ENCODE results near the gene FGF12.

Gene FGF12

GRCh38 chr3:192417559-192418055 is 309.7 kb downstream of the FGF12 start:
- H3K14ac ChIP-seq (ENCODE audit: low read length in 2 of 2), result no peak overlapping the region
- no peak overlapping the region for H3K4me3 ChIP-seq (ENCODE audit: insufficient read depth in 1 of 2, low read depth in 1 of 2, low read length in 2 of 2)
- no peak overlapping the region for H3K9ac ChIP-seq (ENCODE audit: low read length)
- H2BK12ac ChIP-seq (ENCODE audit: low read length in 2 of 2), result no peak overlapping the region
- H2AFZ ChIP-seq (ENCODE audit: low read depth, low read length), result no peak overlapping the region
- no peak overlapping the region for H3K27ac ChIP-seq (ENCODE audit: low read length, poor library complexity, severe bottlenecking)
- no peak overlapping the region for H2BK120ac ChIP-seq (ENCODE audit: low read depth, low read length)
- H3K18ac ChIP-seq (ENCODE audit: low read depth in 1 of 2, low read length in 2 of 2), result no peak overlapping the region
- H3K4me1 ChIP-seq (ENCODE audit: control insufficient read depth, insufficient read depth, low read depth, low read length), result no peaks in the 10 kb centered on the region
- H4K91ac ChIP-seq (ENCODE audit: low read length), result no peak overlapping the region
- no peak for DNase-seq
- no peak overlapping the region for H2BK15ac ChIP-seq (ENCODE audit: low read depth, poor library complexity, severe bottlenecking)
- H3K23ac ChIP-seq (ENCODE audit: low read length in 2 of 2), result no peak overlapping the region
- H2AK5ac ChIP-seq (ENCODE audit: low read length, severe bottlenecking), result no peak overlapping the region
- no peaks in the 10 kb centered on the region for H3K36me3 ChIP-seq (ENCODE audit: control insufficient read depth in 1 of 2, insufficient read depth in 2 of 2, low read depth in 1 of 2, low read length in 2 of 2)
- no peak overlapping the region for H2BK5ac ChIP-seq (ENCODE audit: low read depth, low read length, poor library complexity, severe bottlenecking)
- H3K27me3 ChIP-seq (ENCODE audit: control insufficient read depth in 1 of 2, insufficient read depth in 1 of 2, low read length in 2 of 2), result no peaks in the 10 kb centered on the region
- no peak overlapping the region for H3K4me2 ChIP-seq (ENCODE audit: low read length, poor library complexity, severe bottlenecking)
- no peak overlapping the region for H3K4ac ChIP-seq (ENCODE audit: low read depth in 1 of 2, low read length in 2 of 2)
- H4K8ac ChIP-seq (ENCODE audit: low read length), result no peak overlapping the region
- H3K79me1 ChIP-seq (replicated peaks; ENCODE audit: low read length, poor library complexity, severe bottlenecking), result no peaks in the 10 kb centered on the region
- no peaks in the 10 kb centered on the region for H3K9me3 ChIP-seq (ENCODE audit: control insufficient read depth, low read length)

GRCh38 chr3:192417017-192417416 is 310.3 kb downstream of the FGF12 start:
- no peaks in the 10 kb centered on the region for H3K36me3 ChIP-seq (ENCODE audit: control insufficient read depth in 1 of 2, insufficient read depth in 2 of 2, low read depth in 1 of 2, low read length in 2 of 2)
- H3K9me3 ChIP-seq (ENCODE audit: control insufficient read depth, low read length), result no peaks in the 10 kb centered on the region
- H2AK5ac ChIP-seq (ENCODE audit: low read length, severe bottlenecking), result no peak overlapping the region
- no peak overlapping the region for H3K18ac ChIP-seq (ENCODE audit: low read depth in 1 of 2, low read length in 2 of 2)
- H3K27ac ChIP-seq (ENCODE audit: low read length, poor library complexity, severe bottlenecking), result no peak overlapping the region
- H2AFZ ChIP-seq (ENCODE audit: low read depth, low read length), result no peak overlapping the region
- H2BK120ac ChIP-seq (ENCODE audit: low read depth, low read length), result no peak overlapping the region
- no peak overlapping the region for H2BK5ac ChIP-seq (ENCODE audit: low read depth, low read length, poor library complexity, severe bottlenecking)
- peaks cover 0 to 2% of the 10 kb centered on the region in 2 experiments for H3K27me3 ChIP-seq (ENCODE audit: control insufficient read depth in 1 of 2, insufficient read depth in 1 of 2, low read length in 2 of 2)
- no peak overlapping the region for H4K91ac ChIP-seq (ENCODE audit: low read length)
- H3K4me2 ChIP-seq (ENCODE audit: low read length, poor library complexity, severe bottlenecking), result no peak overlapping the region
- H3K4ac ChIP-seq (ENCODE audit: low read depth in 1 of 2, low read length in 2 of 2), result no peak overlapping the region
- no peak overlapping the region for H2BK15ac ChIP-seq (ENCODE audit: low read depth, poor library complexity, severe bottlenecking)
- 71% methylated on average over 2 of the region's 2 CpGs for WGBS
- no peak overlapping the region for H3K9ac ChIP-seq (ENCODE audit: low read length)
- no peak overlapping the region for H2BK12ac ChIP-seq (ENCODE audit: low read length in 2 of 2)
- no peak overlapping the region for H3K14ac ChIP-seq (ENCODE audit: low read length in 2 of 2)
- H3K4me3 ChIP-seq (ENCODE audit: insufficient read depth in 1 of 2, low read depth in 1 of 2, low read length in 2 of 2), result no peak overlapping the region
- H3K4me1 ChIP-seq (ENCODE audit: control insufficient read depth, insufficient read depth, low read depth, low read length), result no peaks in the 10 kb centered on the region
- no peaks in the 10 kb centered on the region for H3K79me1 ChIP-seq (replicated peaks; ENCODE audit: low read length, poor library complexity, severe bottlenecking)
- H4K8ac ChIP-seq (ENCODE audit: low read length), result no peak overlapping the region
- H3K23ac ChIP-seq (ENCODE audit: low read length in 2 of 2), result no peak overlapping the region
- DNase-seq, result no peak

- Histone ChIP-seq H2BK12ac (ENCODE audit: low read length in 2 of 2) (no peak overlapping the region), H2BK5ac (ENCODE audit: low read depth, low read length, poor library complexity, severe bottlenecking) (no peak overlapping the region), H3K27me3 (ENCODE audit: control insufficient read depth in 1 of 2, insufficient read depth in 1 of 2, low read length in 2 of 2) (peaks cover 4 to 32% of the 10 kb centered on the region in 2 experiments), H3K79me1 (replicated peaks; ENCODE audit: low read length, poor library complexity, severe bottlenecking) (no peaks in the 10 kb centered on the region), H4K8ac (ENCODE audit: low read length) (no peak overlapping the region), H2BK15ac (ENCODE audit: low read depth, poor library complexity, severe bottlenecking) (no peak overlapping the region), H3K23ac (ENCODE audit: low read length in 2 of 2) (no peak overlapping the region), H3K36me3 (ENCODE audit: control insufficient read depth in 1 of 2, insufficient read depth in 2 of 2, low read depth in 1 of 2, low read length in 2 of 2) (no peaks in the 10 kb centered on the region), H4K91ac (ENCODE audit: low read length) (no peak overlapping the region), H3K14ac (ENCODE audit: low read length in 2 of 2) (no peak overlapping the region), H3K4me2 (ENCODE audit: low read length, poor library complexity, severe bottlenecking) (no peak overlapping the region), H3K4me3 (ENCODE audit: insufficient read depth in 1 of 2, low read depth in 1 of 2, low read length in 2 of 2) (no peak overlapping the region), H3K27ac (ENCODE audit: low read length, poor library complexity, severe bottlenecking) (no peak overlapping the region), H3K9ac (ENCODE audit: low read length) (no peak overlapping the region), H3K18ac (ENCODE audit: low read depth in 1 of 2, low read length in 2 of 2) (no peak overlapping the region), H2AFZ (ENCODE audit: low read depth, low read length) (no peak overlapping the region), H2AK5ac (ENCODE audit: low read length, severe bottlenecking) (no peak overlapping the region), H2BK120ac (ENCODE audit: low read depth, low read length) (no peak overlapping the region), H3K4ac (ENCODE audit: low read depth in 1 of 2, low read length in 2 of 2) (no peak overlapping the region), H3K4me1 (ENCODE audit: control insufficient read depth, insufficient read depth, low read depth, low read length) (peaks cover 2% of the 10 kb centered on the region), H3K9me3 (ENCODE audit: control insufficient read depth, low read length) (no peaks in the 10 kb centered on the region)
- DNase-seq, result no peak
- WGBS, result no CpG with 5 or more reads among the region's 2 CpGs
These were observed 313.9 kb downstream of the FGF12 start for GRCh38 chr3:192413461-192413860.

GRCh38 chr3:192410684-192410960 is 316.7 kb downstream of the FGF12 start:
- Histone ChIP-seq H3K9ac (ENCODE audit: low read length) (no peak overlapping the region), H4K91ac (ENCODE audit: low read length) (no peak overlapping the region), H3K9me3 (ENCODE audit: control insufficient read depth, low read length) (no peaks in the 10 kb centered on the region), H2BK15ac (ENCODE audit: low read depth, poor library complexity, severe bottlenecking) (no peak overlapping the region), H3K27me3 (ENCODE audit: control insufficient read depth in 1 of 2, insufficient read depth in 1 of 2, low read length in 2 of 2) (peaks cover 9 to 60% of the 10 kb centered on the region in 2 experiments), H3K14ac (ENCODE audit: low read length in 2 of 2) (no peak overlapping the region), H3K23ac (ENCODE audit: low read length in 2 of 2) (no peak overlapping the region), H3K27ac (ENCODE audit: low read length, poor library complexity, severe bottlenecking) (no peak overlapping the region), H2BK5ac (ENCODE audit: low read depth, low read length, poor library complexity, severe bottlenecking) (no peak overlapping the region), H2AFZ (ENCODE audit: low read depth, low read length) (no peak overlapping the region), H2BK12ac (ENCODE audit: low read length in 2 of 2) (no peak overlapping the region), H2BK120ac (ENCODE audit: low read depth, low read length) (no peak overlapping the region), H3K36me3 (ENCODE audit: control insufficient read depth in 1 of 2, insufficient read depth in 2 of 2, low read depth in 1 of 2, low read length in 2 of 2) (no peaks in the 10 kb centered on the region), H3K4ac (ENCODE audit: low read depth in 1 of 2, low read length in 2 of 2) (no peak overlapping the region), H3K4me2 (ENCODE audit: low read length, poor library complexity, severe bottlenecking) (no peak overlapping the region), H3K4me1 (ENCODE audit: control insufficient read depth, insufficient read depth, low read depth, low read length) (peaks cover 6% of the 10 kb centered on the region), H2AK5ac (ENCODE audit: low read length, severe bottlenecking) (no peak overlapping the region), H3K4me3 (ENCODE audit: insufficient read depth in 1 of 2, low read depth in 1 of 2, low read length in 2 of 2) (no peak overlapping the region), H3K18ac (ENCODE audit: low read depth in 1 of 2, low read length in 2 of 2) (no peak overlapping the region), H4K8ac (ENCODE audit: low read length) (no peak overlapping the region), H3K79me1 (replicated peaks; ENCODE audit: low read length, poor library complexity, severe bottlenecking) (peaks cover 4% of the 10 kb centered on the region)
- WGBS, result 81% methylated on average over 5 of the region's 5 CpGs
- DNase-seq, result no peak
